ENCODE results near the gene NTPCR. TPM values are rescaled to one million over a fixed set of nuclear protein-coding genes. Genes with fewer than 3 reads are reported as not detected.

The NTPCR gene
- total and polyA plus RNA-seq, 2 donors (not counting 3 experiments of a cell fraction or from before 2014, with no cell fraction given) = 13.2 to 35.3 TPM

DNA sequence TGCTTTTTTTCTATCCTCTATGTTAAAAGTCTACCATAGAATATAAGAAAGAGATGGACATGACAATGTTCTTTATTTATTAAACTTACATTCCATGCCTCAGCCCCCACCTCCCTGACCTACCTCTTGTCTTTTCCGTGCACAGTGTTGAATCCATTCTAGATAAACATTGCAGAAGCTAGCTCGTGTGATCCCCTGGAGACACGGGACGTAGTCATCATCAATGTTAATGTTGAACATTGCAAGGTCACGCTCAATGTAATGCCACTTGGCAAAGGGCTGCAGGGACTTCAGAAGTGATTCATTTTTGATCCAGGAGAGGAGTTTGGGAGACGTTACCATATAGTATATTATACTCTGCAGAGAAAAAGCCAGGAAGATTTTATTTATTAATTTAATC lies 66.4 kb downstream of the NTPCR start:
- no peak overlapping the region for H3K9ac ChIP-seq (replicated peaks; ENCODE audit: extremely low read depth, insufficient read depth, low read length)
- H3K9me1 ChIP-seq (replicated peaks; ENCODE audit: control insufficient read depth, extremely low read depth, insufficient read depth, low read length) = no peaks in the 10 kb centered on the region
- no peaks in the 10 kb centered on the region for H4K20me1 ChIP-seq (replicated peaks; ENCODE audit: control insufficient read depth, extremely low read depth, insufficient read depth, low read length)
- no peaks in the 10 kb centered on the region for H3K9me3 ChIP-seq (replicated peaks; ENCODE audit: control insufficient read depth, insufficient read depth, low read length)
- POLR2A ChIA-PET = no interaction called here
- intact Hi-C loops (cut with micrococcal nuclease) (no loop called here), dilution Hi-C loops (cut with MboI; ENCODE audit: extremely low pct_ligation_motif_present, low sequenced_read_pairs) (no loop called here)
- H3K4me2 ChIP-seq (ENCODE audit: insufficient read depth, low read length) = no peak overlapping the region
- no peaks in the 10 kb centered on the region for H3K79me2 ChIP-seq (ENCODE audit: control insufficient read depth, insufficient read depth, low read length)
- H3K27ac ChIP-seq (ENCODE audit: insufficient read depth, low read depth, low read length) = no peak overlapping the region
- BruUV-seq (replicated peaks) = no TSS peak
- H3K27me3 ChIP-seq (ENCODE audit: control insufficient read depth in 2 of 2, insufficient read depth in 2 of 2, low read length in 2 of 2) = no peaks in the 10 kb centered on the region
- no peaks in the 10 kb centered on the region for H3K36me3 ChIP-seq (ENCODE audit: control insufficient read depth in 2 of 2, extremely low read depth in 1 of 2, insufficient read depth in 2 of 2, low read length in 2 of 2)
- DNase-seq (ENCODE audit: low read depth, low spot score) = no peak
- TF ChIP-seq EZH2 (IDR thresholded peaks at IDR 0.05; ENCODE audit: borderline replicate concordance, low read depth, low read length, severe bottlenecking) (no peak), FOS (IDR thresholded peaks at IDR 0.05; ENCODE audit: borderline replicate concordance, insufficient read depth, low read length) (no peak), POLR2AphosphoS5 (IDR thresholded peaks at IDR 0.05; ENCODE audit: insufficient read depth, low read depth, low read length) (no peak), GATA2 (IDR thresholded peaks at IDR 0.05; ENCODE audit: insufficient read depth, insufficient read length, low read depth, low read length) (no peak), POLR2A (IDR thresholded peaks at IDR 0.05; ENCODE audit: low read depth, low read length) (no peak), MYC (IDR thresholded peaks at IDR 0.05; ENCODE audit: low read depth, low read length) (no peak)
- no peak overlapping the region for H3K4me3 ChIP-seq (replicated peaks in 1 of 3; ENCODE audit: insufficient read depth in 1 of 3, low read depth in 1 of 3, low read length in 3 of 3)
- FAIRE-seq = no peak
- CTCF ChIA-PET = no interaction called here
- H2AFZ ChIP-seq (ENCODE audit: low read depth, low read length) = no peak overlapping the region
- peaks cover 10% of the 10 kb centered on the region for H3K4me1 ChIP-seq (ENCODE audit: control insufficient read depth, extremely low read depth, insufficient read depth, low read length)

DNA sequence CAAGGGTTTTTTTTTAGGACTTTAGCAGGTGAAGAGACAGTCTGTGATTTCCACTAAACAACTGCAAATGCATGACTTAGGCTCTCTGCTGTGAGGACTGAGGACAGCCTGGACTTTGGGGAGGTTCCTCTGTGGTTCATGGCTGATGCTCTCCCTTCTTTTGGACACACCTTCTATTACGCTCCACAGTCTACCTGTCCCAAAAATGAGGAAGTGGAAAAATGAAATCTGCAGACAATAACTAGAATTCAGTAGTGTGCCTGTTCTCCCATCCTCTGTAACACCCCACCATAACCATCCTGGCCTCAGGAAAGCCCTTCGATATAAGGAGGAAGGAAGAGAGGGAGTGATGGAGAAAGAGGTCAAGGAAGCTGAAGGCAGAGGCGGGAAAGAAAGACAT lies 68.7 kb downstream of the NTPCR start:
- ChIA-PET CTCF (no interaction called here), POLR2A (no interaction called here)
- BruUV-seq (replicated peaks) = no TSS peak

More for the DNA sequence above, 68.7 kb downstream of the NTPCR start:
- TF ChIP-seq POLR2A (IDR thresholded peaks at IDR 0.05; ENCODE audit: low read depth, low read length) (no peak), FOS (IDR thresholded peaks at IDR 0.05; ENCODE audit: borderline replicate concordance, insufficient read depth, low read length) (no peak), JUN (IDR thresholded peaks at IDR 0.05; ENCODE audit: borderline replicate concordance, insufficient read depth, insufficient read length, low read depth) (no peak), GATA2 (IDR thresholded peaks at IDR 0.05; ENCODE audit: insufficient read depth, insufficient read length, low read depth, low read length) (no peak), POLR2AphosphoS5 (IDR thresholded peaks at IDR 0.05; ENCODE audit: insufficient read depth, low read depth, low read length) (no peak), EZH2 (IDR thresholded peaks at IDR 0.05; ENCODE audit: borderline replicate concordance, low read depth, low read length, severe bottlenecking) (no peak), MYC (IDR thresholded peaks at IDR 0.05; ENCODE audit: low read depth, low read length) (no peak)
- TF ChIP-seq, protein P1, sequence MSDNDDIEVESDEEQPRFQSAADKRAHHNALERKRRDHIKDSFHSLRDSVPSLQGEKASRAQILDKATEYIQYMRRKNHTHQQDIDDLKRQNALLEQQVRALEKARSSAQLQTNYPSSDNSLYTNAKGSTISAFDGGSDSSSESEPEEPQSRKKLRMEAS (IDR thresholded peaks at IDR 0.05; ENCODE audit: insufficient read depth, insufficient read length) = no peak
- TF ChIP-seq, protein P2, sequence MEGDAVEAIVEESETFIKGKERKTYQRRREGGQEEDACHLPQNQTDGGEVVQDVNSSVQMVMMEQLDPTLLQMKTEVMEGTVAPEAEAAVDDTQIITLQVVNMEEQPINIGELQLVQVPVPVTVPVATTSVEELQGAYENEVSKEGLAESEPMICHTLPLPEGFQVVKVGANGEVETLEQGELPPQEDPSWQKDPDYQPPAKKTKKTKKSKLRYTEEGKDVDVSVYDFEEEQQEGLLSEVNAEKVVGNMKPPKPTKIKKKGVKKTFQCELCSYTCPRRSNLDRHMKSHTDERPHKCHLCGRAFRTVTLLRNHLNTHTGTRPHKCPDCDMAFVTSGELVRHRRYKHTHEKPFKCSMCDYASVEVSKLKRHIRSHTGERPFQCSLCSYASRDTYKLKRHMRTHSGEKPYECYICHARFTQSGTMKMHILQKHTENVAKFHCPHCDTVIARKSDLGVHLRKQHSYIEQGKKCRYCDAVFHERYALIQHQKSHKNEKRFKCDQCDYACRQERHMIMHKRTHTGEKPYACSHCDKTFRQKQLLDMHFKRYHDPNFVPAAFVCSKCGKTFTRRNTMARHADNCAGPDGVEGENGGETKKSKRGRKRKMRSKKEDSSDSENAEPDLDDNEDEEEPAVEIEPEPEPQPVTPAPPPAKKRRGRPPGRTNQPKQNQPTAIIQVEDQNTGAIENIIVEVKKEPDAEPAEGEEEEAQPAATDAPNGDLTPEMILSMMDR (IDR thresholded peaks at IDR 0.05; ENCODE audit: extremely low read depth in 1 of 2, insufficient read depth in 1 of 2, low read depth in 1 of 2, low read length in 2 of 2) = no peak
- Histone ChIP-seq H3K79me2 (ENCODE audit: control insufficient read depth, insufficient read depth, low read length) (no peaks in the 10 kb centered on the region), H3K4me1 (ENCODE audit: control insufficient read depth, extremely low read depth, insufficient read depth, low read length) (peaks cover 10% of the 10 kb centered on the region), H3K4me3 (replicated peaks in 1 of 3; ENCODE audit: insufficient read depth in 1 of 3, low read depth in 1 of 3, low read length in 3 of 3) (no peak overlapping the region), H3K36me3 (ENCODE audit: control insufficient read depth in 2 of 2, extremely low read depth in 1 of 2, insufficient read depth in 2 of 2, low read length in 2 of 2) (no peaks in the 10 kb centered on the region), H3K9me1 (replicated peaks; ENCODE audit: control insufficient read depth, extremely low read depth, insufficient read depth, low read length) (no peaks in the 10 kb centered on the region), H3K9me3 (replicated peaks; ENCODE audit: control insufficient read depth, insufficient read depth, low read length) (no peaks in the 10 kb centered on the region), H2AFZ (ENCODE audit: low read depth, low read length) (no peak overlapping the region), H3K27me3 (ENCODE audit: control insufficient read depth in 2 of 2, insufficient read depth in 2 of 2, low read length in 2 of 2) (no peaks in the 10 kb centered on the region), H3K27ac (ENCODE audit: insufficient read depth, low read depth, low read length) (no peak overlapping the region), H3K9ac (replicated peaks; ENCODE audit: extremely low read depth, insufficient read depth, low read length) (no peak overlapping the region), H4K20me1 (replicated peaks; ENCODE audit: control insufficient read depth, extremely low read depth, insufficient read depth, low read length) (no peaks in the 10 kb centered on the region), H3K4me2 (ENCODE audit: insufficient read depth, low read length) (no peak overlapping the region)
- DNase-seq (ENCODE audit: low read depth, low spot score) (no peak), FAIRE-seq (no peak)
- intact Hi-C loops (cut with micrococcal nuclease) (no loop called here), dilution Hi-C loops (cut with MboI; ENCODE audit: extremely low pct_ligation_motif_present, low sequenced_read_pairs) (no loop called here)
